Heart right ventricle (tissue), 16 donors: ENCODE data around the gene DGKB. TPM values are rescaled to one million over a fixed set of nuclear protein-coding genes. Genes with fewer than 3 reads are reported as not detected.

Experiments
- ATAC-seq, 8 donors: fragments of 200-7000 bp; cut with Tn5 transposase; one replicate each; pipeline ENCODE4 v1.9.1; 2020; ENCODE audit warnings: mild to moderate bottlenecking in 8 of 8, moderate library complexity in 8 of 8, moderate number of reproducible peaks in 1 of 8
- DNase-seq, 2 donors: peaks; one replicate each; pipeline ENCODE4 v3.0.0-alpha.2; 2020
- H3K27ac ChIP-seq, 10 donors: fragments of 200-600 bp; sonication (generic) in 2 of 10; one replicate each; pipeline versions ENCODE4 v1.5.0 to v1.8.0; 2020 to 2022; ENCODE audit warnings: mild to moderate bottlenecking in 3 of 10
- H3K27me3 ChIP-seq, 7 donors: fragments of 200-600 bp; one replicate each; pipeline ENCODE4 v1.8.0; 2021 to 2022; ENCODE audit warnings: mild to moderate bottlenecking in 2 of 7
- H3K36me3 ChIP-seq, 9 donors: fragments of 200-600 bp; sonication (generic) in 1 of 9; one replicate each; pipeline versions ENCODE4 v1.5.0 to v1.8.0; 2020 to 2022; ENCODE audit warnings: mild to moderate bottlenecking in 2 of 9
- H3K4me1 ChIP-seq, 9 donors: fragments of 200-600 bp; sonication (generic) in 1 of 9; one replicate each; pipeline versions ENCODE4 v1.5.0 to v1.8.0; 2020 to 2022; ENCODE audit warnings: mild to moderate bottlenecking in 4 of 9
- H3K4me3 ChIP-seq, 10 donors: fragments of 200-600 bp; sonication (generic) in 2 of 10; one replicate each; pipeline versions ENCODE4 v1.5.0 to v1.8.0; 2020 to 2022; ENCODE audit warnings: mild to moderate bottlenecking in 7 of 10, moderate library complexity in 2 of 10
- H3K9me3 ChIP-seq, 11 donors: fragments of 200-600 bp in 10 of 11; sonication (generic) in 2 of 11; one replicate each; pipeline versions ENCODE4 v1.5.0 to v1.8.0; 2013 to 2022; ENCODE audit warnings: mild to moderate bottlenecking in 2 of 11, control low read depth in 1 of 11, moderate library complexity in 1 of 11
- CTCF ChIP-seq, 9 donors: fragments of 200-600 bp; sonication (generic) in 2 of 9; IDR thresholded peaks; one replicate each; pipeline versions ENCODE4 v1.5.0 to v1.8.0; 2021 to 2022; ENCODE audit warnings: antibody characterized with exemption in 9 of 9, mild to moderate bottlenecking in 5 of 9, moderate library complexity in 1 of 9
- WGBS, 2 donors: extraction: QIAGEN DNeasy Blood & Tissue Kit; methylation state at CpG; one replicate each; pipeline ENCODE4 v1.1.7; 2013; ENCODE audit warnings: inconsistent platforms in 1 of 2; 5-methylcytosine and 5-hydroxymethylcytosine counted together
- intact Hi-C, 10 donors: fragments of 100-400 bp; cut with DNase I; formaldehyde crosslinking; loops; one replicate each; pipeline versions ENCODE4 v1.11.1 to v1.14.2; 2022
- polyA plus RNA-seq, 2 donors: library from polyadenylated mRNA; stranded (reverse); fragments of 200-250 nt; gene quantifications; one replicate each; pipeline ENCODE4 v1.2.3, GENCODE V29; 2013
- total RNA-seq, 10 donors: library from RNA; stranded (reverse); fragmentation: NEBNext Ultra II Directional in 3 of 10; extraction: Animal tissue kit (Norgen Biotek cat#: 25700) in 3 of 10; gene quantifications; one replicate each; pipeline versions ENCODE4 v1.2.1 to v1.2.4, GENCODE V29; 2021 to 2023
- donor health status: Arrhythmogenic right ventricular cardiomyopathy.
- donor health status: ischemic (EF 13 %, LVEDD 7.1; RV severe dilation, severe dysfunction).
- donor health status: healthy with polysubstance abuse.
- donor health status: DM: no; HTN: yes; CAD: no.
- donor health status: DM: no; HTN: no; CAD: no.
- donor health status: ischemic (EF 25% LVEDD 6.9; RV normal size, moderate dysfunction).
- donor health status: ischemic (EF 25% LVEDD 5.7; RV mildly dilated, moderate dysfunction).
- donor health status: healthy.
- donor health status: DM: yes; HTN: yes; CAD: no.
- donor health status: Ischemic cardiomyopathy.
- donor health status: ischemic (EF 35%, LVEDD 5.7; RV mildly dilated, moderate dysfunction).
- donor health status: nonischemic (EF 11% LVEDD 7.7; RV severe dilation, severe dysfunction).
- donor health status: DM: yes; HTN: yes; CAD: no.
- donor health status: PGD.
- donor health status: ischemic (EF 29% LVEDD 5.4; RV normal size, mild dysfunction).
- donor health status: nonischemic (EF 23%, LVEDD 6.1; RV moderate dilation, normal function).

Gene DGKB
- total and polyA plus RNA-seq, 12 donors, result under 0.01 to 1.2 (median 0.77) TPM

- ATAC-seq, result no peak
- Histone ChIP-seq H3K4me3 (no peak overlapping the region), H3K9me3 (peaks cover 0 to 4% (median 0%) of the 10 kb centered on the region in 11 donors), H3K27ac (no peak overlapping the region), H3K36me3 (no peaks in the 10 kb centered on the region), H3K27me3 (no peaks in the 10 kb centered on the region), H3K4me1 (no peaks in the 10 kb centered on the region)
- intact Hi-C loops, result loop anchor here in 1 of 10 donors (10.0 kb wide), 1 partner anchor 580 kb away; no protein-coding TSS in a partner anchor
- no peak for TF ChIP-seq CTCF (IDR thresholded peaks at IDR 0.05)
- 73 to 77% methylated on average over 3 of the region's 3 CpGs for WGBS, 2 donors
- no peak for DNase-seq
These were observed 797.7 kb downstream of the DGKB start for GRCh38 chr7:14104861-14105260.

- Histone ChIP-seq H3K4me1 (no peaks in the 10 kb centered on the region), H3K27ac (no peak overlapping the region), H3K9me3 (no peaks in the 10 kb centered on the region), H3K4me3 (no peak overlapping the region), H3K36me3 (no peaks in the 10 kb centered on the region), H3K27me3 (no peaks in the 10 kb centered on the region)
- no peak for TF ChIP-seq CTCF (IDR thresholded peaks at IDR 0.05)
- DNase-seq (no peak), ATAC-seq (no peak)
- WGBS, 2 donors, result 90 to 94% methylated on average over 1 of the region's 1 CpG
- intact Hi-C loops, result no loop called here
These were observed 806.4 kb downstream of the DGKB start for GRCh38 chr7:14096159-14096558.

- Histone ChIP-seq H3K4me3 (no peak overlapping the region), H3K9me3 (no peaks in the 10 kb centered on the region), H3K27ac (no peak overlapping the region), H3K36me3 (no peaks in the 10 kb centered on the region), H3K27me3 (no peaks in the 10 kb centered on the region), H3K4me1 (no peaks in the 10 kb centered on the region)
- DNase-seq (no peak), ATAC-seq (no peak)
- WGBS, 2 donors, result 76 to 80% methylated on average over 4 of the region's 4 CpGs
- no peak for TF ChIP-seq CTCF (IDR thresholded peaks at IDR 0.05)
- intact Hi-C loops, result no loop called here
These were observed 807.2 kb downstream of the DGKB start for GRCh38 chr7:14095233-14095950.
